Stimulated activated CD8-positive, alpha-beta memory T cell treated with anti-CD3 and anti-CD28 coated beads, Interleukin-2, amount 100 ng/mL, for 48 hours (primary cell): ENCODE data around the gene NRIP1.
"Not testable (repeated sequence)": the region's sequence is repeated elsewhere in the genome, so short reads cannot be mapped to it uniquely, and the experiment has no call there.

ENCODE experiments used
- DNase-seq, 2 donors: peaks; one replicate each; pipeline ENCODE4 v3.0.0-alpha.2; 2020; ENCODE audit warnings: low read depth in 2 of 2

The NRIP1 gene

GRCh38 chr21:14977814-14978213 is 87.0 kb downstream of the NRIP1 start:
- no peak for DNase-seq

GRCh38 chr21:14975136-14975919 is 89.5 kb downstream of the NRIP1 start:
- no peak for DNase-seq

- no peak for DNase-seq
Measured at GRCh38 chr21:14972678-14973077, 92.1 kb downstream of the NRIP1 start.

GRCh38 chr21:14968821-14969220 is 96.0 kb downstream of the NRIP1 start:
- DNase-seq = no peak

GRCh38 chr21:14968029-14968428 is 96.8 kb downstream of the NRIP1 start:
- DNase-seq = no peak

- DNase-seq = no peak
Measured at GRCh38 chr21:14964621-14965020, 100.2 kb downstream of the NRIP1 start.

- DNase-seq = no peak
Measured at GRCh38 chr21:14962217-14962616, 102.6 kb downstream of the NRIP1 start.

- DNase-seq = no peak
Measured at GRCh38 chr21:14961502-14961901, 103.3 kb downstream of the NRIP1 start.

- no peak for DNase-seq
Measured at GRCh38 chr21:14959343-14959742, 105.5 kb downstream of the NRIP1 start.

GRCh38 chr21:14957836-14958235 is 107.0 kb downstream of the NRIP1 start:
- no peak for DNase-seq

- no peak for DNase-seq
Measured at GRCh38 chr21:14956807-14957206, 108.0 kb downstream of the NRIP1 start.

GRCh38 chr21:14955936-14956520 is 108.8 kb downstream of the NRIP1 start:
- no peak for DNase-seq

GRCh38 chr21:14952916-14953315 is 111.9 kb downstream of the NRIP1 start:
- DNase-seq = no peak

- no peak for DNase-seq
Measured at GRCh38 chr21:14949603-14950002, 115.2 kb downstream of the NRIP1 start.

- no peak for DNase-seq
Measured at GRCh38 chr21:14947613-14948160, 117.1 kb downstream of the NRIP1 start.

- DNase-seq = no peak
Measured at GRCh38 chr21:14945176-14945575, 119.6 kb downstream of the NRIP1 start.

GRCh38 chr21:14943616-14944015 is 121.2 kb downstream of the NRIP1 start:
- DNase-seq = no peak

GRCh38 chr21:14942801-14943490 is 121.9 kb downstream of the NRIP1 start:
- no peak for DNase-seq

- not testable (repeated sequence) for DNase-seq
Measured at GRCh38 chr21:14927324-14927723, 137.5 kb downstream of the NRIP1 start.

- DNase-seq = no peak
Measured at GRCh38 chr21:14926186-14926585, 138.6 kb downstream of the NRIP1 start.

- no peak for DNase-seq
Measured at GRCh38 chr21:14923468-14923867, 141.3 kb downstream of the NRIP1 start.

GRCh38 chr21:14922980-14923379 is 141.8 kb downstream of the NRIP1 start:
- DNase-seq = no peak

- no peak for DNase-seq
Measured at GRCh38 chr21:14918527-14918926, 146.3 kb downstream of the NRIP1 start.
